A204.1 (cell line): ENCODE measurements around the gene MED8.

Experiments used
- FAIRE-seq: peaks from 2 replicates; lab custom pipeline; 2012; peaks lifted over from hg19 to GRCh38; lab: Jason Lieb, UNC

MED8 gene

GRCh38 chr1:43334453-43335205 is 55.0 kb downstream of the MED8 start:
- no peak for FAIRE-seq
